Endothelial cell of umbilical vein (primary cell): Measurements from ENCODE around the gene PROSER1.

ENCODE experiments used
- CTCF ChIP-seq, 2 donors: IDR thresholded peaks; 1 replicate in 1 of 2; 2 replicates in 1 of 2; pipeline ENCODE4 v1.5.1; 2011; ENCODE audit warnings: low read length in 2 of 2, mild to moderate bottlenecking in 2 of 2, moderate library complexity in 2 of 2, control low read depth in 1 of 2, inconsistent platforms in 1 of 2, low read depth in 1 of 2; ENCODE audit not compliant: insufficient read depth in 1 of 2; ENCODE audit errors: extremely low read depth in 1 of 2
- EZH2 ChIP-seq: IDR thresholded peaks from 2 replicates; pipeline ENCODE4 v1.6.1; 2012; ENCODE audit warnings: borderline replicate concordance, low read depth, mild to moderate bottlenecking, moderate library complexity, low read length, inconsistent platforms; ENCODE audit not compliant: severe bottlenecking
- GATA2 ChIP-seq: IDR thresholded peaks from 2 replicates; pipeline ENCODE4 v1.7.0; 2011; ENCODE audit warnings: low read depth, mild to moderate bottlenecking, moderate library complexity, mixed read lengths, low read length; ENCODE audit not compliant: insufficient read length, insufficient read depth
- JUN ChIP-seq: IDR thresholded peaks from 2 replicates; pipeline ENCODE4 v1.6.1; 2011; ENCODE audit warnings: borderline replicate concordance, low read depth; ENCODE audit not compliant: insufficient read length, insufficient read depth
- MAX ChIP-seq: IDR thresholded peaks from 2 replicates; pipeline ENCODE4 v1.6.1; 2011; ENCODE audit not compliant: insufficient read depth, insufficient read length
- MYC ChIP-seq: IDR thresholded peaks from one replicate; pipeline ENCODE4 v1.6.1; 2011; ENCODE audit warnings: mild to moderate bottlenecking, low read depth, low read length
- POLR2A ChIP-seq: IDR thresholded peaks from 2 replicates; pipeline ENCODE4 v1.6.1; 2012; ENCODE audit warnings: low read depth, mild to moderate bottlenecking, control low read depth, low read length
- POLR2AphosphoS5 ChIP-seq: IDR thresholded peaks from 2 replicates; pipeline ENCODE4 v1.6.1; 2012; ENCODE audit warnings: low read depth, mild to moderate bottlenecking, control low read depth, low read length, moderate library complexity; ENCODE audit not compliant: insufficient read depth

- TF ChIP-seq POLR2A (no peak), POLR2AphosphoS5 (no peak), CTCF (IDR thresholded peaks at IDR 0.05; ENCODE audit: extremely low read depth in 1 of 2, insufficient read depth in 1 of 2, low read depth in 1 of 2, low read length in 2 of 2) (no peak), JUN (no peak), EZH2 (no peak), MAX (no peak), MYC (no peak), GATA2 (no peak)
Measured at GRCh38 chr13:38979891-38980749, 57.8 kb downstream of the PROSER1 start.
